Measurements from ENCODE around the gene ARRDC3.
A peak's percentile ranks its signal among the peaks of the same experiment; 100 is the strongest.

DNA sequence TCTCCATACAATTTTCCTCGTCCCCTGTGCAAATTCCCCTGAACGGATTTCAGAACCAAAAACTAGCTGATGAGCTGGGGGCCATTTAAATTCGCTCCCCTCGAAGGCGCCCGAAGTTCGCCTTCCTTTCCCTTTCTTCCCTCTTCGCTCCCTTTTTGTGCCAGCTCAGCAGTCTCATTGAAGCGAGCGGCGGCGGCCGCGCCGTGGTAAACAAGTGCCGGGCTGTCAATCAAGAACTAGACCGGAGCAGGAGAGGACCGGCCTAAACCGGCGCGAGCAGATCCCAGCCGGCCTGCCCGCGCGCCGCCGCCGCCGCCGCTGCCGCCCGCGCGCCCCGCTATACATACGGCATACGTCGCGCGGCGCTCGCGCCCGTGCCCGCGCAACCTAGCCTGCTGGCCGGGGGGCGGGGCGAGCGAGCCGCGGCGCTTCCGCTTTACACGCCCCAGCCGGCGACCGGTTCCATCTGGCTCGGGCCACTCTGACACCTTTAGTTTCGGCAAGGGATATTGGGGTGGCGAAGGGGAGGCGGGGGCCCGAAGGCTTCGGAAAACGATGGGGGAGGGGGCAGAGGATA, 3.1 kb downstream of the ARRDC3 start:
- TF ChIP-seq POLR2A (IDR thresholded peaks at IDR 0.05): peak in 1 of 2 donors; percentile 35
- TF ChIP-seq, protein P1, sequence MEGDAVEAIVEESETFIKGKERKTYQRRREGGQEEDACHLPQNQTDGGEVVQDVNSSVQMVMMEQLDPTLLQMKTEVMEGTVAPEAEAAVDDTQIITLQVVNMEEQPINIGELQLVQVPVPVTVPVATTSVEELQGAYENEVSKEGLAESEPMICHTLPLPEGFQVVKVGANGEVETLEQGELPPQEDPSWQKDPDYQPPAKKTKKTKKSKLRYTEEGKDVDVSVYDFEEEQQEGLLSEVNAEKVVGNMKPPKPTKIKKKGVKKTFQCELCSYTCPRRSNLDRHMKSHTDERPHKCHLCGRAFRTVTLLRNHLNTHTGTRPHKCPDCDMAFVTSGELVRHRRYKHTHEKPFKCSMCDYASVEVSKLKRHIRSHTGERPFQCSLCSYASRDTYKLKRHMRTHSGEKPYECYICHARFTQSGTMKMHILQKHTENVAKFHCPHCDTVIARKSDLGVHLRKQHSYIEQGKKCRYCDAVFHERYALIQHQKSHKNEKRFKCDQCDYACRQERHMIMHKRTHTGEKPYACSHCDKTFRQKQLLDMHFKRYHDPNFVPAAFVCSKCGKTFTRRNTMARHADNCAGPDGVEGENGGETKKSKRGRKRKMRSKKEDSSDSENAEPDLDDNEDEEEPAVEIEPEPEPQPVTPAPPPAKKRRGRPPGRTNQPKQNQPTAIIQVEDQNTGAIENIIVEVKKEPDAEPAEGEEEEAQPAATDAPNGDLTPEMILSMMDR (IDR thresholded peaks at IDR 0.05): no peak
- TF ChIP-seq POLR2AphosphoS5 (IDR thresholded peaks at IDR 0.05; ENCODE audit: insufficient read depth in 1 of 2, low read depth in 1 of 2): peak in 1 of 2 donors; percentile 79
